HG02840 (cell line): ENCODE results near the gene HCN3.
"Not testable (repeated sequence)": the region's sequence is repeated elsewhere in the genome, so short reads cannot be mapped to it uniquely, and the experiment has no call there.

Experiments used
- ATAC-seq: cut with Tn5 transposase; IDR thresholded peaks from one replicate; pipeline ENCODE4 v1.9.1; 2021; ENCODE audit warnings: mild to moderate bottlenecking, moderate library complexity, moderate number of reproducible peaks; ENCODE audit not compliant: unreplicated experiment, low FRiP score

HCN3 gene

GRCh38 chr1:155326631-155327037 lies 49.4 kb downstream of the HCN3 start:
- ATAC-seq: no peak

GRCh38 chr1:155327981-155328380 lies 50.7 kb downstream of the HCN3 start:
- ATAC-seq: no peak

- not testable (repeated sequence) for ATAC-seq
Measured at GRCh38 chr1:155328856-155329255, 51.6 kb downstream of the HCN3 start.

GRCh38 chr1:155329980-155330598 lies 52.8 kb downstream of the HCN3 start:
- no peak for ATAC-seq

- ATAC-seq: no peak
Measured at GRCh38 chr1:155334962-155335361, 57.7 kb downstream of the HCN3 start.
